ENCODE data around the gene ABCA4.

The ABCA4 gene

DNA sequence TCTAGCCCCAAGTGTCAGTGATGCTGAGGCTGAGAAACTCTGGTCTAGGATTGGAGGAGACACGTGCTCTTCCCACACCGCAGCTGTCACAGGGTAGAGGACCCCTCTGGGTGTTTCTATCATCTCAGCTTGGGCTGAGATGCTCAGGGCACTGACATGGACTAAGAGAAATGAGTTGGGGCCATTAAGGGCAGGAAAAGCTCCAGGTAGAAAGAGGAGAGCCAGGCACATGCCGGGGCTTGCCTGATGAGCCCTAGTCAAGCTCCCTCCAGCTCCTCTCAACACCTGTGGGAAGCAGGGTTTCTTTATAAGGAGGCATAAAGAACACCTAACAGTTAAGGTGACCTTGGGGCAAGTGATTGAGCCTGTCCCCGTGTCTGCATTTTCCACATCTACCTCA is 17.3 kb downstream of the ABCA4 start:
- TF ChIP-seq, protein P1, sequence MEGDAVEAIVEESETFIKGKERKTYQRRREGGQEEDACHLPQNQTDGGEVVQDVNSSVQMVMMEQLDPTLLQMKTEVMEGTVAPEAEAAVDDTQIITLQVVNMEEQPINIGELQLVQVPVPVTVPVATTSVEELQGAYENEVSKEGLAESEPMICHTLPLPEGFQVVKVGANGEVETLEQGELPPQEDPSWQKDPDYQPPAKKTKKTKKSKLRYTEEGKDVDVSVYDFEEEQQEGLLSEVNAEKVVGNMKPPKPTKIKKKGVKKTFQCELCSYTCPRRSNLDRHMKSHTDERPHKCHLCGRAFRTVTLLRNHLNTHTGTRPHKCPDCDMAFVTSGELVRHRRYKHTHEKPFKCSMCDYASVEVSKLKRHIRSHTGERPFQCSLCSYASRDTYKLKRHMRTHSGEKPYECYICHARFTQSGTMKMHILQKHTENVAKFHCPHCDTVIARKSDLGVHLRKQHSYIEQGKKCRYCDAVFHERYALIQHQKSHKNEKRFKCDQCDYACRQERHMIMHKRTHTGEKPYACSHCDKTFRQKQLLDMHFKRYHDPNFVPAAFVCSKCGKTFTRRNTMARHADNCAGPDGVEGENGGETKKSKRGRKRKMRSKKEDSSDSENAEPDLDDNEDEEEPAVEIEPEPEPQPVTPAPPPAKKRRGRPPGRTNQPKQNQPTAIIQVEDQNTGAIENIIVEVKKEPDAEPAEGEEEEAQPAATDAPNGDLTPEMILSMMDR (IDR thresholded peaks at IDR 0.05): no peak
- DNase-seq (ENCODE audit: low spot score): no peak
- Histone ChIP-seq H3K4me3 (no peak overlapping the region), H3K27ac (no peak overlapping the region)

GRCh38 chr1:94101613-94102525 is 19.1 kb downstream of the ABCA4 start:
- no peak for DNase-seq (ENCODE audit: low spot score)
- H3K27ac ChIP-seq: no peak overlapping the region
- H3K4me3 ChIP-seq: no peak overlapping the region

DNA sequence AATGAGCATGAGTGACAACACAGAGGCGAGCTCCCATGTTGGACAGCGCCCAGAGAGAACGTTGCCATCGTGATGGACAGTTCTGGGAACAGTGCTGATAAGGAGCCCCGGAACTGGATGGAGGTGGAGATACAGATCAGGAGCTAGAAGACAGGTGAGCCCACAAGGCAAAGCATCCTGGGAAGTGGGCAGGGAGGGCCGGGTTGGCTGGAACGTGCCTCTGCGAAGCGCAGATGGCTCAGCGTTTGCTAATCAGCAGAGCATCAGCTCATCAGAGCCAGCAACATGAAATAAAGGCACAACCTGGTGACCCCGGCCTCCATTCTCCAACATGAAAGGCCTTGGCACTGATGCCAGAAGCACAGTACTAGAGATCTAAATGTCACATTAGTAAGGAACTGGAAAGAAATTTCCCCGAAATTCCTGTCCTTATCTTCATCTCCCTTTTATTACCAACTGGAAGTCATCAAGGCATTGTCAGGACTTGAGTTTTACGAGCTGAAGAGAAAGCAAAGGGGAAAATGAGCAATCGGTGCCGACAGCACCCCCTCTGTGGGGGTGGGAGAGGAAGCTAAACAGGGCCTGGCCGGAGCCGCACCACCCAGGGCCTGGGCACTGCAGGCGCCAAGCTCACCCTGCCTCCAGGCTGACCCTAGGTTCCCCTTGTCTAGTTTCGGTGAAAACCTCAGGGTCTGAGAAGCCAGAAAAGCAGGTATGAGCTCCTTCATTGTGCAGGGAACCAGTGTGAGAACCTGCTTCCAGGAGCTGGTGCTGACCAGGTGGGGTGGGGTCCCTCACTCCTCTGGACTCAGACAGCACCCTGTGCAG is 19.9 kb downstream of the ABCA4 start:
- no peak for DNase-seq (ENCODE audit: low spot score)
- H3K27ac ChIP-seq: no peak overlapping the region
- TF ChIP-seq, protein P1 (IDR thresholded peaks at IDR 0.05): no peak
- no peak overlapping the region for H3K4me3 ChIP-seq

More at GRCh38 chr1:94101613-94102525, 19.1 kb downstream of the ABCA4 start:
- TF ChIP-seq, protein P1 (IDR thresholded peaks at IDR 0.05): no peak

DNA sequence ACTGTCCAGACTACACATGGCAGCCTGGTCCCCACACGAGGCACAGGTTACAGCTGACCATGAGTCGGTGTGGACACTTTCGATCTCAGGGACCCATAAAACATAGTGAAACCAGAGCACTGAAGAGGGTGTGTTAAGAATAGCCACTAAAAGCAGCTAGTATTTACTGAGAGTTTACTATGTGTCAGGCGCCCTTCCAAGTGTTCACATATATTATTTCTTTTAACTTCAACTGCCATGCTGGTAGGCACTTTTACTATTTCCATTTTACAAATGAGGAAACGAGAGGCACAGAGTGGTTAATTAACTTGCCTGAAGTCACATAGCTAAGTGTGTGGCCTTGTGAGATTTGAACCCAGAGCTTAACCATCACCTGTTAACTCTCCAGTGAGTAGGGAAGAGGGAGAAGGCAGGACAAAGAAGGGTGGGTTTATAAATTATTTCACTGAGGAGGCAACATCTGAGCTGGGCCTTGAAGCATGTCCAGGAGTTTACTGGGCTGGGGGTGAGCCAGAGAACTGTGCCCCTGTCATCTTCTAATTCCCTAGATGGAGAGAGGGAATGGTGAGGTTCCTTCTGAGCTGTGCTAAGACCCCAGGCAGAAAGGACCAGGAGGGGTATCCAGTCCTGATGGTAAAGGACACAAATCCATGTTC is 20.7 kb downstream of the ABCA4 start:
- Histone ChIP-seq H3K27ac (no peak overlapping the region), H3K4me3 (no peak overlapping the region)
- DNase-seq (ENCODE audit: low spot score): no peak
- TF ChIP-seq, protein P1 (IDR thresholded peaks at IDR 0.05): no peak

- no peak overlapping the region for H3K27ac ChIP-seq
- TF ChIP-seq, protein P1 (IDR thresholded peaks at IDR 0.05): no peak
Measured at GRCh38 chr1:94099303-94099702, 21.6 kb downstream of the ABCA4 start.

DNA sequence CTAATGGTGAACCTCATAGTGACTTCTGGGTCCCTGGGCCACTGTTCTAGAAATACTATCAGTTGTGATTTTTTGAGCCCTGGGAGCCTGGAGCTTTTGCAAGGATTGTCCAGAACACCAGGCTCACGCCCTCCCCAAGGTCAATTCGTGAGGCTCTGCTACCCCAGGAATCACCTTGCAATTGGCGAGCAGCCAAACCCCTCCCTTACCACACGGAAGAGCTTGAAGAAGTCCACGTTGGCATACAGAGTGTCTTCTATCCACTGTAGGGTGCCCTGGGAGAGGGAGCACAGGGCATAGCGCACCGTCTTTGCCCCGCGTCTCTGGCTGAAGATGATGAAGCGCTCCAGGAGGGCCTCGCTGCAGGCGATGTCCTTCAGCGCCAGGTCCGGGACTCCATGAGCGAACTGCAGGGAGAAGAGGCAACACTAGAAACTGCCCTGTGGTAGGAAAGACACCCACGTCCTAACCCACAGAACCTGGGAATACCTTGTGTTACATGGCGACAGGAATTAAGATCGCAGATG is 22.3 kb downstream of the ABCA4 start:
- TF ChIP-seq, protein P1 (IDR thresholded peaks at IDR 0.05): no peak
- no peak for DNase-seq (ENCODE audit: low spot score)
- Histone ChIP-seq H3K27ac (no peak overlapping the region), H3K4me3 (no peak overlapping the region)

More at GRCh38 chr1:94099303-94099702, 21.6 kb downstream of the ABCA4 start:
- DNase-seq (ENCODE audit: low spot score): no peak
- H3K4me3 ChIP-seq: no peak overlapping the region
